OCI-LY7 (cell line): ENCODE data around the gene WASHC4.

Source experiments
- CTCF ChIP-seq: fragments of 200-600 bp; sonication (generic); conservative IDR thresholded peaks from 2 replicates; pipeline ENCODE4 v1.5.1; 2014; ENCODE audit warnings: mild to moderate bottlenecking, antibody characterized with exemption, low read length, moderate library complexity, mixed read lengths
- EZH2phosphoT487 ChIP-seq: fragments of 200-600 bp; sonication (generic); IDR thresholded peaks from 2 replicates; pipeline ENCODE4 v1.6.1; 2018; ENCODE audit warnings: low read depth, borderline replicate concordance, mild to moderate bottlenecking, mixed run types, antibody characterized with exemption, low read length, moderate library complexity, mixed read lengths

GRCh38 chr12:105091476-105092206, 15.9 kb upstream of the WASHC4 start:
- no peak for TF ChIP-seq EZH2phosphoT487
- TF ChIP-seq CTCF = no peak
